Ramos (cell line): ENCODE data around the gene CHD5.

Experiments used
- in situ Hi-C: fragments of 300-500 bp; cut with MboI; formaldehyde crosslinking; loops from one replicate; pipeline ENCODE4 v1.14.3; 2022; ENCODE audit warnings: low sequenced_read_pairs; ENCODE audit not compliant: unreplicated experiment

CHD5 gene

GRCh38 chr1:6121651-6122370 lies 58.3 kb downstream of the CHD5 start:
- in situ Hi-C loops = no loop called here

GRCh38 chr1:6121021-6121421 lies 59.1 kb downstream of the CHD5 start:
- in situ Hi-C loops = no loop called here

- in situ Hi-C loops = no loop called here
Measured at GRCh38 chr1:6118415-6118814, 61.7 kb downstream of the CHD5 start.

GRCh38 chr1:6117624-6118023 lies 62.5 kb downstream of the CHD5 start:
- in situ Hi-C loops = no loop called here

- in situ Hi-C loops = no loop called here
Measured at GRCh38 chr1:6117064-6117463, 63.1 kb downstream of the CHD5 start.

GRCh38 chr1:6116137-6116536 lies 64.0 kb downstream of the CHD5 start:
- in situ Hi-C loops = no loop called here

GRCh38 chr1:6113745-6114144 lies 66.4 kb downstream of the CHD5 start:
- in situ Hi-C loops = no loop called here

GRCh38 chr1:6113116-6113515 lies 67.0 kb downstream of the CHD5 start:
- in situ Hi-C loops = no loop called here

- in situ Hi-C loops = no loop called here
Measured at GRCh38 chr1:6112690-6113005, 67.5 kb downstream of the CHD5 start.

GRCh38 chr1:6111991-6112689 lies 68.0 kb downstream of the CHD5 start:
- in situ Hi-C loops = no loop called here

GRCh38 chr1:6111571-6111970 lies 68.5 kb downstream of the CHD5 start:
- in situ Hi-C loops = no loop called here

GRCh38 chr1:6110326-6110725 lies 69.8 kb downstream of the CHD5 start:
- in situ Hi-C loops = no loop called here

GRCh38 chr1:6109688-6110087 lies 70.4 kb downstream of the CHD5 start:
- in situ Hi-C loops = no loop called here

GRCh38 chr1:6108937-6109614 lies 71.0 kb downstream of the CHD5 start:
- in situ Hi-C loops = no loop called here

- in situ Hi-C loops = no loop called here
Measured at GRCh38 chr1:6108476-6108875, 71.6 kb downstream of the CHD5 start.

- in situ Hi-C loops = no loop called here
Measured at GRCh38 chr1:6107409-6108356, 72.4 kb downstream of the CHD5 start.

- in situ Hi-C loops = no loop called here
Measured at GRCh38 chr1:6106977-6107376, 73.1 kb downstream of the CHD5 start.

GRCh38 chr1:6106321-6106731 lies 73.8 kb downstream of the CHD5 start:
- in situ Hi-C loops = no loop called here

GRCh38 chr1:6105763-6106162 lies 74.4 kb downstream of the CHD5 start:
- in situ Hi-C loops = no loop called here

GRCh38 chr1:6105218-6105679 lies 74.9 kb downstream of the CHD5 start:
- in situ Hi-C loops = no loop called here
